Omental fat pad (tissue), 4 donors: Measurements from ENCODE around the gene ANXA4. TPM values are rescaled to one million over a fixed set of nuclear protein-coding genes. Genes with fewer than 3 reads are reported as not detected.

Experiments
- ATAC-seq: fragments of 150-250 bp; one replicate; pipeline ENCODE4 v1.9.1; 2016; ENCODE audit warnings: mild to moderate bottlenecking, moderate library complexity; ENCODE audit not compliant: low FRiP score
- DNase-seq: peaks from one replicate; pipeline ENCODE4 v3.0.0-alpha.2; 2019; ENCODE audit warnings: low spot score
- total RNA-seq, 4 donors: library from RNA; depleted of rRNA; stranded (reverse); fragments of >200 nt; gene quantifications; one replicate each; pipeline ENCODE4 v1.1.0, GENCODE V29; 2016
- TF ChIP-seq, protein P1 (sequence below), 3 donors: fragments of 450-650 bp; IDR thresholded peaks; one replicate each; pipeline ENCODE4 v1.5.1; 2016 to 2017; ENCODE audit warnings: antibody characterized with exemption in 3 of 3, mild to moderate bottlenecking in 3 of 3, moderate library complexity in 2 of 3

Gene ANXA4
- total RNA-seq, 4 donors from 2014 or later: 36.6 to 52.3 (median 40.7) TPM

DNA sequence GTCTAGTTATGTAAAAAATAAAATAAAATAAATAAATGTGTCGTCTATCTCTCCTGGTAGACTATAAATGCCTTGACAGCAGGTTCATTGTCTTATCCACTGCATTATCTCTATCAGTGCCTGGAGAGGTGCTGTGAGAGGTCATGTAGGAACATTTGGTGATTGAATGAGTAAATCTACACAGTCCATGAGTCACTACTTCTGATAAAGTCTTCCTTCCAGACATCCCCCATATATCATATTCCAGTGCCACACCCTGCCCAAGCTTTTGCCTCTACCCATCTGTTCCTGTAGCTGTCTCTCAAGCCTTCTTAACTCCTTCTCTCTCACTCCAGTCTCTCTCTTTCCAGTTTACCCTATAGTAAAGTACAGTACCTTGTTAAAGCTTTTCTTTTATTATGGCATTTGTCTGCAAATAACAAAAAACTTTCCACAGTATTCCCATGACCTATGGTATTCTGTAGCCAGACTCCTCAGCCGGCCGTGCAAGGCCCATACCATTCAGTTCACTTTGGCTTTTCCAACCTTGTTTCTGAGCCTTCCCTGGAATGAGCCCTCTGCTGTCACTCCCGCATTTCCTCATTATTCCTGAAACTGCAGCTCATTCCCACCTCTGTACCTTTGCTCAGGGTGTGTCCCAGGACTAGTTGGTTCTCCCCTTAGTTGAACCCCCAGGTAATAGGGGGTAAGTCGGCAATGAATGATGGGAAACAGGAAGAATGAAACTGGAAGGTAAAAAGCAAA, 37.5 kb downstream of the ANXA4 start:
- TF ChIP-seq, protein P1, sequence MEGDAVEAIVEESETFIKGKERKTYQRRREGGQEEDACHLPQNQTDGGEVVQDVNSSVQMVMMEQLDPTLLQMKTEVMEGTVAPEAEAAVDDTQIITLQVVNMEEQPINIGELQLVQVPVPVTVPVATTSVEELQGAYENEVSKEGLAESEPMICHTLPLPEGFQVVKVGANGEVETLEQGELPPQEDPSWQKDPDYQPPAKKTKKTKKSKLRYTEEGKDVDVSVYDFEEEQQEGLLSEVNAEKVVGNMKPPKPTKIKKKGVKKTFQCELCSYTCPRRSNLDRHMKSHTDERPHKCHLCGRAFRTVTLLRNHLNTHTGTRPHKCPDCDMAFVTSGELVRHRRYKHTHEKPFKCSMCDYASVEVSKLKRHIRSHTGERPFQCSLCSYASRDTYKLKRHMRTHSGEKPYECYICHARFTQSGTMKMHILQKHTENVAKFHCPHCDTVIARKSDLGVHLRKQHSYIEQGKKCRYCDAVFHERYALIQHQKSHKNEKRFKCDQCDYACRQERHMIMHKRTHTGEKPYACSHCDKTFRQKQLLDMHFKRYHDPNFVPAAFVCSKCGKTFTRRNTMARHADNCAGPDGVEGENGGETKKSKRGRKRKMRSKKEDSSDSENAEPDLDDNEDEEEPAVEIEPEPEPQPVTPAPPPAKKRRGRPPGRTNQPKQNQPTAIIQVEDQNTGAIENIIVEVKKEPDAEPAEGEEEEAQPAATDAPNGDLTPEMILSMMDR (IDR thresholded peaks at IDR 0.05): no peak
- DNase-seq: no peak

DNA sequence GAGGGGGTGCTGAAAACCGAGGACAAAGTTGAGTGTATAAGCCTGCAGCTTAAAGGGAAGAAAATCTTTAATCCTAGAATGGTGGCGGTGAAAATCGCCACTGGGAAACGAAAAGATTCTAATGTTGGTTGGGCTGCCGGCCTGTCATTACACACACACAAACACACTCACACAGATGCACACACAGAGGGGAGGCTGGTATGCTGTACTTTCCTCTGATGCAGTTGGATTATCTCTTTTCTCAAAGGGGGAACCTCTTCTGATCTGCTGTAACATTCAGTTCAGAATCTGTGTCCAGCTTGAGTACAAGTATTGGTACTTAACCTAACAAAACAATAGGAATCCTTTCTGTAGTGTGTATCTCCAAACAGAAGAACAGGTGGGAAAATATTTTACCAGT, 39.0 kb downstream of the ANXA4 start:
- no peak for DNase-seq
- TF ChIP-seq, protein P1 (IDR thresholded peaks at IDR 0.05): no peak
- ATAC-seq: no peak

More for the DNA sequence above, 37.5 kb downstream of the ANXA4 start:
- ATAC-seq: peak; percentile 93

DNA sequence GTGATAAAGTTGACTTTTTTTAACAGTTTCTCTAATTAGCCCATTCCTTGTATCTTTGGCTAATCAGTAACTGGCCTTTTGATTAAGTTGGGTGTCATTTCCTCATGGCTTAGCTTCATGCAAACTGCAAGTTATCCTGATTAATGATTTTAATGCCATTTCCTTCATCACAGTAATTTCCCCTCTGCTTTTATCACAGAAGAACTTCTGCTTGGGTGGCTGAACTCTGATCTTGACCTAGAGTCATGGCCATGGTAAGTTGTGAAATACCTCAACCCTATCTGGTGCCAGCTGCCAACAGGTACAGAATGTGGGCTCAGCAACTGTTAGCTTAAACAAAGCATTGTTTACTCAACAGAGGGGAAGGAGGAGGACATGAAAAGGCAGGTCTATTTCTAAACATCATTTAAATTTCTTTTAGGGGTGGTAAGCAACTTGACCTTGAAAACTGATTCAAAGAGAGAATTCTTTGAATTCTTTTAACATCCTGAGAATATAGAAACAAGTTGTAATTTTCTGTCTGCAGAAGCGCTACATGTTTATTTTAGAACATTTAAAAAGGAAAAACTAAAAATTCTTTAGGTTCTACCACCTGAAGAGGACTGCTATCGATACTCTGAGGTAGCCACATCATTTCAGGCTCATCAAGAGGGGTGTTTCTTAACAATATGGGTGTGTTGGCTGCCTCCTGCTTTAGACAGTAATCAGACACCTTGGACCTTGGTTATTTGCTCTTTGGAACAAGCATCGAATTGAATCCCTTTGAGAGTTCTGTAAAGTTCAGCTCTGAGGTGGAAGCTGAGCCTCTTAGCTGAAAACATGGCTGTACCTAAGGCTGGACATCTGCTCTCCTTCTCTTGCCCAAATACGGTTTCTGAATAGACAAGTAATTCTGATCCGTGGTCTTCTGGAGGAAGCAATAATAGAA, 39.7 kb downstream of the ANXA4 start:
- no peak for ATAC-seq
- DNase-seq: no peak
- TF ChIP-seq, protein P1 (IDR thresholded peaks at IDR 0.05): no peak

DNA sequence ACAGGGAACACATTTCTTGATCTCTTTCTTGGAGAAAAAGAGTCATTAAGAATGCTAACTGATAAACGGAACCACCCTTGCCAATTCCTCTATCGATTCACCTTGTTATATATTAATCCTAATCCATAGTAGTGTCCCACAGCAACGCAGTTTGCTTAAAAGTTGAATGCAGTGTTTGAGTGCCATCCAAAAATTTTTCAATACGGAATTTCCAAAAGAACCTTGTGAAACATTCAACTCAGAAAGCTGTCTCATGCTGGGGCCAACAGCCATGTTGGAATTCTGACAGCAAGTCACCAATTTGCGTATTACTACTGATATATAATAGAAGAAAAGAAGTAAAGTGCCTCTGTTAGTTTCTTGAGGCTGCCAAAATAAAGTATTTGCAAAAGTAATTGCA, 42.3 kb downstream of the ANXA4 start:
- TF ChIP-seq, protein P1 (IDR thresholded peaks at IDR 0.05): no peak
- DNase-seq (no peak), ATAC-seq (no peak)

DNA sequence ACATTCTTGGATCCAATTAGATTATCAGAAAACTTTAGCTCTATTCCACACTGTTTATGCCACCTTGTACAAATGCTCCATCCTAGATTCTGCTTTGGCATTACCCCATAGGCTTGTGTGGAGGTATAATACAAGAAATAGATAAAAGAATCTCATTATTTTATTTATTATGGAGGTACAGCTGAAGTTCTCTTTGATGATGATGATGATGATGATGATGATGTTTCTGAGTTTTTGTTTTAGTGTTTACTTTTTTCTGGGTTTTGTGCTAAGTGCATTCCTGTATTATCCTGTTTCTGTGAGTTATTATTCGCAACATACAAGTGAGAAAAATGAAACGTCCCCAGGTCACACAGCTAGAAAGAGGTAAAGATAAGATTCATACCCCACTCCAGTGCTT, 43.4 kb downstream of the ANXA4 start:
- DNase-seq: no peak
- no peak for ATAC-seq
- TF ChIP-seq, protein P1 (IDR thresholded peaks at IDR 0.05): no peak

DNA sequence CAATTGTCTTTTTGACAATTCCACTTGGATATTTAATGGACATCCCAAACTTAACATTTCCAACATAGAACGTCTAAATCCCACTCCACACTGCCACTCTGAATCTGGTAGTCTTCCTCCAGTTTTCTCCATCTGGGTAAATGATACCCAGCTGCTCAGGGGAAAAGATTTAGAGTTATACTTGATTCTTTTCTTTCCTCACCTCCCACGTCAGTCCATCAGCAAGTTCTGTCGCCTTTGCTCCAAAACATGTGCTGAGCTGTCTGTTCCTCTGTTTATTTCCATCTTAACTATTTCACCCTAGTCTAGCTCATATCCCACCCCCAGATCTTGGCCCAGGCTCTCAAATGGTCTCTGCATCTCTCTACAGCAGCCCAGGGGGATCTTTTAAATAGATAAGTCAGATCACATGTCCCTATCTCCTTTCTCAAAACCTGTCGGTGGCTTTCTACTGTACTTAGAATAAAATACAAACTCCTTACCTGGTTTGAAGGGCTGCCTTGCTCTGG, 44.2 kb downstream of the ANXA4 start:
- DNase-seq (no peak), ATAC-seq (no peak)
- TF ChIP-seq, protein P1 (IDR thresholded peaks at IDR 0.05): no peak
